H1 (cell line): Measurements from ENCODE around the gene C4orf46. TPM values are rescaled to one million over a fixed set of nuclear protein-coding genes. Genes with fewer than 3 reads are reported as not detected.

Experiments
- CTCF ChIA-PET: fragments of 300-600 bp; sonication (Branson Sonifier 250); formaldehyde crosslinking; loops from one replicate; lab custom pipeline; 2021; ENCODE audit not compliant: partially characterized antibody; lab: Charles Lee
- POLR2A ChIA-PET: fragments of 300-600 bp; sonication (Branson Sonifier 250); formaldehyde crosslinking; loops from one replicate; lab custom pipeline; 2021; ENCODE audit warnings: inconsistent platforms; ENCODE audit not compliant: partially characterized antibody; lab: Charles Lee
- DNase-seq, 2 experiments: peaks; one replicate each; pipeline versions ENCODE4 v3.0.0 to v3.0.0-alpha.2; 2010 to 2022; ENCODE audit warnings: low spot score in 2 of 2, low read depth in 1 of 2, mixed read lengths in 1 of 2
- FAIRE-seq: peaks from 2 replicates; lab custom pipeline; 2011; peaks lifted over from hg19 to GRCh38; lab: Jason Lieb, UNC
- H2AFZ ChIP-seq: 2 replicates; pipeline ENCODE4 v1.8.1; 2012; ENCODE audit warnings: low read length, inconsistent platforms
- H2AK5ac ChIP-seq: 2 replicates; pipeline ENCODE4 v1.6.1; 2013; ENCODE audit warnings: low read depth, low read length
- H2BK120ac ChIP-seq: replicated peaks from 2 replicates; pipeline ENCODE3; 2013; ENCODE audit warnings: low read depth, low read length, inconsistent platforms
- H2BK12ac ChIP-seq: 2 replicates; pipeline ENCODE4 v1.6.1; 2013; ENCODE audit warnings: low read depth, low read length
- H2BK15ac ChIP-seq: 2 replicates; pipeline ENCODE4 v1.6.1; 2013; ENCODE audit warnings: low read length
- H2BK20ac ChIP-seq: 2 replicates; pipeline ENCODE4 v1.6.1; 2013; ENCODE audit warnings: low read length
- H2BK5ac ChIP-seq: 2 replicates; pipeline ENCODE4 v1.6.1; 2013; ENCODE audit warnings: low read depth, low read length
- H3K14ac ChIP-seq: 2 replicates; pipeline ENCODE4 v1.6.1; 2013; ENCODE audit warnings: inconsistent platforms; ENCODE audit not compliant: insufficient read length
- H3K18ac ChIP-seq: 2 replicates; pipeline ENCODE4 v1.6.1; 2013; ENCODE audit warnings: low read length; ENCODE audit errors: extremely low read depth
- H3K23ac ChIP-seq: 2 replicates; pipeline ENCODE4 v1.6.1; 2013; ENCODE audit warnings: inconsistent platforms; ENCODE audit not compliant: insufficient read length
- H3K23me2 ChIP-seq: 2 replicates; pipeline ENCODE4 v1.6.1; 2013; ENCODE audit warnings: low read depth, low read length
- H3K27ac ChIP-seq: 2 replicates; pipeline ENCODE4 v1.6.1; 2011; ENCODE audit warnings: low read depth, low read length, inconsistent platforms
- H3K27me3 ChIP-seq, 4 experiments: replicated peaks in 1 of 4; 1 replicate in 1 of 4; 2 replicates in 3 of 4; pipeline versions ENCODE4 v1.6.1 to v1.8.1; 2011 to 2013; ENCODE audit warnings: low read length in 3 of 4, mild to moderate bottlenecking in 3 of 4, inconsistent platforms in 2 of 4, mixed read lengths in 2 of 4, moderate library complexity in 1 of 4; ENCODE audit not compliant: control insufficient read depth in 3 of 4, insufficient read depth in 3 of 4; ENCODE audit errors: extremely low read depth in 1 of 4
- H3K36me3 ChIP-seq, 4 experiments: 2 replicates each; pipeline versions ENCODE4 v1.6.1 to v1.8.1; 2011 to 2013; ENCODE audit warnings: mild to moderate bottlenecking in 4 of 4, low read length in 3 of 4, moderate library complexity in 2 of 4, control low read depth in 1 of 4, inconsistent platforms in 1 of 4; ENCODE audit not compliant: insufficient read depth in 4 of 4, control insufficient read depth in 2 of 4
- H3K4ac ChIP-seq: replicated peaks from 2 replicates; pipeline ENCODE3; 2013; ENCODE audit warnings: low read length, low read depth, mixed read lengths, inconsistent platforms; ENCODE audit not compliant: insufficient read length
- H3K4me1 ChIP-seq, 4 experiments: replicated peaks in 1 of 4; 1 replicate in 1 of 4; 2 replicates in 3 of 4; pipeline versions ENCODE4 v1.6.1 to v1.8.1; 2011 to 2013; ENCODE audit warnings: low read length in 3 of 4, inconsistent platforms in 2 of 4, mixed read lengths in 1 of 4; ENCODE audit not compliant: insufficient read depth in 4 of 4, control insufficient read depth in 3 of 4
- H3K4me2 ChIP-seq, 2 experiments: 2 replicates each; pipeline versions ENCODE4 v1.6.1 to v1.8.1; 2011 to 2013; ENCODE audit warnings: low read depth in 2 of 2, low read length in 2 of 2, control low read depth in 1 of 2, inconsistent platforms in 1 of 2, mild to moderate bottlenecking in 1 of 2; ENCODE audit not compliant: insufficient read depth in 1 of 2
- H3K4me3 ChIP-seq, 4 experiments: fragments of 200-600, 300-600 bp in 1 of 4; sonication (generic), shearing (Covaris generic), sonication (Bioruptor Twin) in 1 of 4; 2 replicates each; pipeline versions ENCODE4 v1.5.1 to v1.8.1; 2011 to 2016; ENCODE audit warnings: low read length in 4 of 4, low read depth in 3 of 4, control low read depth in 2 of 4, inconsistent platforms in 2 of 4, mild to moderate bottlenecking in 2 of 4, mixed read lengths in 1 of 4, moderate library complexity in 1 of 4; ENCODE audit not compliant: insufficient read depth in 2 of 4; ENCODE audit errors: extremely low read depth in 1 of 4
- H3K56ac ChIP-seq: replicated peaks from 2 replicates; pipeline ENCODE3; 2013; ENCODE audit warnings: low read depth, mild to moderate bottlenecking, mixed read lengths, low read length, inconsistent platforms; ENCODE audit not compliant: insufficient read length
- H3K79me1 ChIP-seq: 2 replicates; pipeline ENCODE4 v1.6.1; 2013; ENCODE audit warnings: low read depth, low read length, control low read depth
- H3K79me2 ChIP-seq, 2 experiments: 2 replicates each; pipeline versions ENCODE4 v1.6.1 to v1.8.1; 2012 to 2013; ENCODE audit warnings: low read length in 2 of 2, mild to moderate bottlenecking in 2 of 2, inconsistent platforms in 1 of 2; ENCODE audit not compliant: insufficient read depth in 2 of 2, control insufficient read depth in 1 of 2
- H3K9ac ChIP-seq, 4 experiments: replicated peaks in 1 of 4; 1 replicate in 1 of 4; 2 replicates in 3 of 4; pipeline versions ENCODE4 v1.6.1 to v1.8.1; 2011 to 2013; ENCODE audit warnings: low read depth in 3 of 4, low read length in 3 of 4, control low read depth in 2 of 4, mild to moderate bottlenecking in 2 of 4, moderate library complexity in 2 of 4, inconsistent platforms in 1 of 4; ENCODE audit errors: extremely low read depth in 1 of 4
- H3K9me3 ChIP-seq, 2 experiments: 2 replicates each; pipeline versions ENCODE4 v1.6.1 to v1.8.1; 2012 to 2013; ENCODE audit warnings: mild to moderate bottlenecking in 2 of 2, moderate library complexity in 2 of 2, control low read depth in 1 of 2, inconsistent platforms in 1 of 2, low read depth in 1 of 2, low read length in 1 of 2, mixed read lengths in 1 of 2; ENCODE audit not compliant: insufficient read depth in 2 of 2
- H4K20me1 ChIP-seq, 2 experiments: replicated peaks in 1 of 2; 2 replicates each; pipeline versions ENCODE3 to v1.8.1; 2011 to 2013; ENCODE audit warnings: inconsistent platforms in 2 of 2, low read length in 2 of 2, mild to moderate bottlenecking in 1 of 2; ENCODE audit not compliant: insufficient read depth in 2 of 2, control insufficient read depth in 1 of 2
- H4K5ac ChIP-seq: 2 replicates; pipeline ENCODE4 v1.6.1; 2013; ENCODE audit warnings: low read length, low read depth, mixed read lengths, inconsistent platforms; ENCODE audit not compliant: insufficient read length
- H4K8ac ChIP-seq: 2 replicates; pipeline ENCODE4 v1.8.0; 2013; ENCODE audit warnings: mild to moderate bottlenecking, moderate library complexity, low read length, inconsistent platforms; ENCODE audit not compliant: insufficient read depth; ENCODE audit errors: extremely low read depth
- H4K91ac ChIP-seq: replicated peaks from 2 replicates; pipeline ENCODE3; 2013; ENCODE audit warnings: low read length, mixed read lengths, inconsistent platforms; ENCODE audit not compliant: insufficient read length
- EP300 ChIP-seq, 2 experiments: IDR thresholded peaks; 1 replicate in 1 of 2; 2 replicates in 1 of 2; pipeline ENCODE4 v1.6.1; 2011 to 2012; ENCODE audit warnings: low read depth in 2 of 2, low read length in 2 of 2, mild to moderate bottlenecking in 2 of 2, borderline replicate concordance in 1 of 2, inconsistent platforms in 1 of 2, moderate library complexity in 1 of 2
- RFX5 ChIP-seq: IDR thresholded peaks from 2 replicates; pipeline ENCODE4 v1.6.1; 2011; ENCODE audit warnings: low read depth, low read length, improper control_type of control experiment, borderline replicate concordance
- SP2 ChIP-seq: IDR thresholded peaks from 2 replicates; pipeline ENCODE4 v1.6.1; 2012; ENCODE audit warnings: mild to moderate bottlenecking, low read length, inconsistent platforms
- SP4 ChIP-seq: IDR thresholded peaks from 2 replicates; pipeline ENCODE4 v1.6.1; 2012; ENCODE audit warnings: low read length, inconsistent platforms
- WGBS, 2 experiments: shearing (Covaris generic) in 1 of 2; methylation state at CpG; one replicate each; pipeline versions ENCODE4 v1.1.6 to v1.1.7; 2013 to 2015; ENCODE audit warnings: low lambda C conversion rate in 2 of 2, mixed read lengths in 2 of 2, inconsistent platforms in 1 of 2, low coverage in 1 of 2, missing lambda C conversion rate in 1 of 2; ENCODE audit not compliant: insufficient replicate concordance in 2 of 2, insufficient coverage in 1 of 2, insufficient read length in 1 of 2; ENCODE audit errors: extremely low coverage in 1 of 2, missing lambda C conversion rate in 1 of 2; 5-methylcytosine and 5-hydroxymethylcytosine counted together
- polyA plus RNA-seq, 7 experiments: library from polyadenylated mRNA; depleted of rRNA in 3 of 7; stranded (reverse) in 5 of 7; unstranded in 2 of 7; fragments of >200 nt in 5 of 7; fragments of 200-250 nt in 2 of 7; gene quantifications; 1 replicate in 5 of 7; 2 replicates in 1 of 7; 4 replicates in 1 of 7; pipeline versions ENCODE4 v1.2.1 to v1.2.3, GENCODE V29; 2011 to 2013; ENCODE audit warnings: missing spikeins in 2 of 7, mixed read lengths in 2 of 7
- total RNA-seq: library from RNA; stranded (reverse); fragmentation: NEBNext Ultra II Directional; extraction: Animal tissue kit (Norgen Biotek cat#: 25700); gene quantifications from 2 replicates; pipeline ENCODE4 v1.2.1, GENCODE V29; 2021

The C4orf46 gene
- total and polyA plus RNA-seq, 2 of the 8 experiments (the other 6 are each of a cell fraction or from before 2014, with no cell fraction given), result 19.8 to 28.6 TPM

DNA sequence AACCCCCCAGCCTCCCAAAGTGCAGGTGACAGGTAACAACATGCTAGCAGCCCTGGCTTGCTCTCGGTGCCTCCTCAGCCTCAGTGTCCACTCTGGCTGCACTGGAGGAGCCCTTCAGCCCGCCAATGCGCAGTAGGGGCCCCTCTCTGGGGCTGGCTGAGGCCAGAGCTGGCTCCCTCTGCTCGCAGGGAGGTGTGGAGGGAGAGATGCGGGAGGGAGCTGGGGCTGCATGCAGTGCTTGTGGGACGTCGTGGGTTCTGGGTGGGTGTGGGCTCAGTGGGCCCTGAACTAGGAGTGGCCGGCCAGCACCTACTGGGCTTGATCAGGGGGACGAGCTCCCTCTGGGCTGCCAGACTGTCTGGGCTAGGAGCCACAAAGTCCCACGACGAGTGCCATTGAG, 14.4 kb downstream of the C4orf46 start:
- H4K91ac ChIP-seq, result no peak overlapping the region
- WGBS, 2 experiments, result 94% methylated on average over 10 of the region's 11 CpGs; no CpG with 5 or more reads in 1 of the 2 experiments
- CTCF ChIA-PET, result interaction anchor here (0.6 to 4.8 kb wide), 5 partner anchors 9 to 707 kb away, joined by 3 to 26 read pairs (median 5); no protein-coding TSS in a partner anchor
- H3K56ac ChIP-seq, result no peak overlapping the region
- peaks cover 0 to 2% (median 0%) of the 10 kb centered on the region in 4 experiments; a peak in 2 of 7 replicates for H3K4me1 ChIP-seq
- no peak overlapping the region for H2BK120ac ChIP-seq
- no peak overlapping the region for H3K4me2 ChIP-seq
- TF ChIP-seq RFX5, result no peak
- TF ChIP-seq SP2, result no peak
- TF ChIP-seq EP300 (IDR thresholded peaks at IDR 0.05; ENCODE audit: borderline replicate concordance in 1 of 2, low read depth in 2 of 2, low read length in 2 of 2), result no peak
- no peak for TF ChIP-seq SP4
- peak overlapping the region; percentile 63; the same call in 1 of the 2 replicates for H2BK5ac ChIP-seq
- H3K27me3 ChIP-seq, result no peaks in the 10 kb centered on the region
- no peak for FAIRE-seq
- no peaks in the 10 kb centered on the region for H3K79me2 ChIP-seq
- POLR2A ChIA-PET, result interaction anchor here (1.6 kb wide), 1 partner anchor 9 kb away, joined by 6 read pairs; no protein-coding TSS in a partner anchor
- H3K23me2 ChIP-seq, result no peaks in the 10 kb centered on the region; the same call in 1 of the 2 replicates
- no peak overlapping the region for H2AFZ ChIP-seq
- no peak overlapping the region for H3K27ac ChIP-seq
- DNase-seq, result no peak
- H4K20me1 ChIP-seq, result no peaks in the 10 kb centered on the region
- no peak overlapping the region for H2BK20ac ChIP-seq
- no peak overlapping the region for H3K14ac ChIP-seq
- H4K8ac ChIP-seq, result peak overlapping the region; percentile 25; the same call in 1 of the 2 replicates
- no peak overlapping the region for H2BK15ac ChIP-seq
- no peak overlapping the region for H2BK12ac ChIP-seq
- no peak overlapping the region for H3K9ac ChIP-seq
- H4K5ac ChIP-seq, result no peak overlapping the region
- H3K79me1 ChIP-seq, result no peaks in the 10 kb centered on the region
- no peak overlapping the region for H3K18ac ChIP-seq
- no peaks in the 10 kb centered on the region; a peak in 1 of 8 replicates for H3K36me3 ChIP-seq
- H3K9me3 ChIP-seq, result no peaks in the 10 kb centered on the region
- H3K4me3 ChIP-seq, result no peak overlapping the region
- H3K4ac ChIP-seq, result no peak overlapping the region
- no peak overlapping the region for H2AK5ac ChIP-seq
- no peak overlapping the region for H3K23ac ChIP-seq
